ENCODE measurements around the gene MRPS23. TPM values are rescaled to one million over a fixed set of nuclear protein-coding genes. Genes with fewer than 3 reads are reported as not detected.

MRPS23 gene
- total RNA-seq, 5 donors from 2014 or later (not counting 1 experiment from before 2014, with no cell fraction given): 13.3 to 32.3 (median 25.2) TPM

DNA sequence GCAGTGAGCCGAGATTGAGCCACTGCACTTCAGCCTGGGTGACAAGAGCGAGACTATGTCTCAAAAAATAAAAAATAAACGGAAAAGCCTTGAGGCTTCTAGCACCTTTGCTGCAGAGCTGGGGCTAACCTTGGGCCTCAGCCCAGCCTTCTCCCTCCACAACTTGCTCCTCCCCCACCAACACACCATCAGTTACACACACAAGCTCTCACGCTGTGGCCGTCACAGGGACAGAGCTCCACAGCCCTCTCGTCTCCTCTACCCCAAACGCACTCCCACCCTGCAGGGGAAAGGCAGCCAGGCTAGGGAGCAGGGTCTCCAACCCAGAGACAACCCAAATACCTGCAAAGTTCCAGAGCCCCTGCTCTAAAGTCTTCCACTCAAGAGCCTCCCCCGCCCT lies 22.0 kb upstream of the MRPS23 start:
- H3K4me3 Mint-ChIP-seq: no peak overlapping the region
- POLR2A ChIA-PET: no interaction called here
- CTCF ChIA-PET: interaction anchor here in 1 of 2 donors (0.6 kb wide), 1 partner anchor 24 kb away, joined by 3 read pairs; no protein-coding TSS in a partner anchor
- DNase-seq (no peak), ATAC-seq (replicated peaks in 1 of 4) (no peak)
- 91% methylated on average over 8 of the region's 8 CpGs for WGBS (ENCODE audit: insufficient coverage)
- no peak overlapping the region for H3K27ac Mint-ChIP-seq
- no peaks in the 10 kb centered on the region for H3K36me3 Mint-ChIP-seq
- peaks cover 17 to 27% (median 22%) of the 10 kb centered on the region in 3 donors for H3K4me1 Mint-ChIP-seq
- H3K9me3 Mint-ChIP-seq: no peaks in the 10 kb centered on the region
- peaks cover 11 to 28% of the 10 kb centered on the region in 2 donors for H3K27me3 Mint-ChIP-seq
- Histone ChIP-seq H3K27me3 (replicated peaks in 1 of 2; ENCODE audit: control insufficient read depth in 2 of 2, extremely low read depth in 1 of 2, insufficient read depth in 2 of 2, low read length in 1 of 2) (peaks cover 0 to 56% of the 10 kb centered on the region in 2 experiments), H3K4me1 (ENCODE audit: control insufficient read depth in 1 of 2, extremely low read depth in 1 of 2, insufficient read depth in 2 of 2, low read length in 2 of 2) (peaks cover 5 to 33% of the 10 kb centered on the region in 2 experiments), H3K27ac (ENCODE audit: low read length) (no peak overlapping the region), H3K4me3 (ENCODE audit: control insufficient read depth in 1 of 2, extremely low read depth in 1 of 2, low read length in 1 of 2) (no peak overlapping the region), H3K36me3 (ENCODE audit: control insufficient read depth in 2 of 2, extremely low read depth in 1 of 2, insufficient read depth in 1 of 2, low read length in 1 of 2) (no peaks in the 10 kb centered on the region), H3K9me3 (no peaks in the 10 kb centered on the region)

DNA sequence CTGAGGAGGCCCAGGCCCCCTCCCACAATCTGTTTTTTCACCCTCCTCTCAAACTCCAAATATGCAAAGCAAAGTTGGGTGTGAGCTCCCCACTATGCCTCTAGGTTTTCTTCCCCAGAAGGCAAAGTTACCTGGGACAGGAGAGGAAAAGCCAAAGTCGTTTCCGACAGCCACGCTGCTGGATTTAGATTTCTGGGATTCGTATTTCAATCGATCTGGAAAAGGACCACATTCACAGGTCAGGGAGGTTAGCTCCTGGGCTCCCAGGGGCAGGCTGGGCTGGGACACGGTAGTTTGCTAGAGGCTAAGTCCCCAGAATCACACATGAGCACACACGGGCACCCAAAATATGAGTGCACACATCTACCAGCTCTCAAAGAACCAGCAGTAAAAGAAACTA lies 21.3 kb upstream of the MRPS23 start:
- Histone ChIP-seq H3K36me3 (ENCODE audit: control insufficient read depth in 2 of 2, extremely low read depth in 1 of 2, insufficient read depth in 1 of 2, low read length in 1 of 2) (no peaks in the 10 kb centered on the region), H3K27ac (ENCODE audit: low read length) (no peak overlapping the region), H3K4me3 (ENCODE audit: control insufficient read depth in 1 of 2, extremely low read depth in 1 of 2, low read length in 1 of 2) (no peak overlapping the region), H3K27me3 (replicated peaks in 1 of 2; ENCODE audit: control insufficient read depth in 2 of 2, extremely low read depth in 1 of 2, insufficient read depth in 2 of 2, low read length in 1 of 2) (peaks cover 0 to 56% of the 10 kb centered on the region in 2 experiments), H3K4me1 (ENCODE audit: control insufficient read depth in 1 of 2, extremely low read depth in 1 of 2, insufficient read depth in 2 of 2, low read length in 2 of 2) (peaks cover 5 to 33% of the 10 kb centered on the region in 2 experiments), H3K9me3 (no peaks in the 10 kb centered on the region)
- H3K4me1 Mint-ChIP-seq: peaks cover 17 to 27% (median 22%) of the 10 kb centered on the region in 3 donors
- ATAC-seq (replicated peaks in 1 of 4) (no peak), DNase-seq (no peak)
- WGBS (ENCODE audit: insufficient coverage): 85% methylated on average over 7 of the region's 7 CpGs
- H3K4me3 Mint-ChIP-seq: no peak overlapping the region
- CTCF ChIA-PET: no interaction called here
- H3K9me3 Mint-ChIP-seq: no peaks in the 10 kb centered on the region
- POLR2A ChIA-PET: interaction anchor here in 1 of 2 donors (0.6 kb wide), 1 partner anchor 270 kb away, joined by 3 read pairs; no protein-coding TSS in a partner anchor
- H3K27me3 Mint-ChIP-seq: peaks cover 11 to 25% of the 10 kb centered on the region in 2 donors
- H3K27ac Mint-ChIP-seq: no peak overlapping the region
- no peaks in the 10 kb centered on the region for H3K36me3 Mint-ChIP-seq

DNA sequence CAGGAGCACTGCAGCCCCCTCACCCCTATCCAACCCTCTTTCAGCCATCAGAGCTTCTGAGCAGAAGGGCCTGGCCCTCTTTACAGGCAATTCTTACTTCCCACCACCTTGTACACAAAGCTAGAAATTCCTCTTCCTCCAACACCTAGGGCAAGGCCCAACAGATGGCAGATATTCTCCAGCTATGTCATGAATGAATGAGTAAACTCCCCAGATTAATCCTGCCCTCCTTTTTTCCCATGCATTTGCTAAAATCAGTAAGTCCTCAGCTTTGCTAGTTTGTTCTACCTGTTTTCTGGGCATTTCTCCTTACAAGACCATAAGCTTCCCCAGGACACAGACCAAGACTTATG lies 20.4 kb upstream of the MRPS23 start:
- ATAC-seq (replicated peaks in 1 of 4): no peak
- Histone ChIP-seq H3K9me3 (no peaks in the 10 kb centered on the region), H3K4me3 (ENCODE audit: control insufficient read depth in 1 of 2, extremely low read depth in 1 of 2, low read length in 1 of 2) (no peak overlapping the region), H3K27me3 (replicated peaks in 1 of 2; ENCODE audit: control insufficient read depth in 2 of 2, extremely low read depth in 1 of 2, insufficient read depth in 2 of 2, low read length in 1 of 2) (peaks cover 0 to 50% of the 10 kb centered on the region in 2 experiments), H3K27ac (ENCODE audit: low read length) (no peak overlapping the region), H3K36me3 (ENCODE audit: control insufficient read depth in 2 of 2, extremely low read depth in 1 of 2, insufficient read depth in 1 of 2, low read length in 1 of 2) (no peaks in the 10 kb centered on the region), H3K4me1 (ENCODE audit: control insufficient read depth in 1 of 2, extremely low read depth in 1 of 2, insufficient read depth in 2 of 2, low read length in 2 of 2) (peaks cover 5 to 33% of the 10 kb centered on the region in 2 experiments)
- ChIA-PET CTCF (interaction anchor here in 1 of 2 donors (0.5 kb wide), 1 partner anchor 131 kb away, joined by 3 read pairs; no protein-coding TSS in a partner anchor), POLR2A (no interaction called here)
- Mint-ChIP-seq H3K27ac (no peak overlapping the region), H3K9me3 (no peaks in the 10 kb centered on the region), H3K36me3 (no peaks in the 10 kb centered on the region), H3K4me3 (no peak overlapping the region), H3K4me1 (peaks cover 17 to 27% (median 22%) of the 10 kb centered on the region in 3 donors), H3K27me3 (peaks cover 11 to 23% of the 10 kb centered on the region in 2 donors)
- no peak for DNase-seq

DNA sequence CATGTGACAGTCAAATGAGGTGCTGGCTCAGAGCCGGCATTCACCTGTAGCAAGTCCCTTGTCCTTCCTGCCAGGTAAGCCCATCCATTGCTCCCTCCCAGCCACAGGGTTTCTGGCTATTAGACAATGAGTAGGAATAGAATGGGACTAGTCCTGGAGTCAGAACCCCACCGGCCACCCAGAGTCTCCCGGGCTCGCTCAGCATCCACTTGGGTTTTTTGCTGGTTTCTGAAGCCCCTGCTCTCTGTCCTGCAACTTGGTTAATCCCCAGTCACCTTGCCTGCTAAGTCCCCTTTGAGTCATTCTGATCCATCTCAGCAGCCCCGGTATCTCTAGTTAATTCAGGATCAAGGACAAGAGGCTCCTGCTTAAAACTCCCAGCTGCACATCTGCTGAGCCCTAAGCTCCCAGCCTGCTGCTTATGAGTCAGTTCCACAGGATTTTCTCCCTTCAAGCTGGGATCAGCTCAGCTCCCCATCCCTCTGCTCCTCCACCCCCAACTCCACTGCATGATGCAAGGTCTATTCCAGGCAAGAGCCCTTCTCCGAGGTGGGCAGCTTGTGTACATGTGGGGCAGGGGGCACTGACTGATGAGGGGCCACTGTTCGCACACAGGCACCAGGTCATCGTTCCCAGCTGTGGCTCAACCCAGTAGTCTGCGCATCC lies 19.9 kb upstream of the MRPS23 start:
- H3K9me3 Mint-ChIP-seq: no peaks in the 10 kb centered on the region
- peaks cover 11 to 19% of the 10 kb centered on the region in 2 donors for H3K27me3 Mint-ChIP-seq
- POLR2A ChIA-PET: no interaction called here
- Histone ChIP-seq H3K27me3 (replicated peaks in 1 of 2; ENCODE audit: control insufficient read depth in 2 of 2, extremely low read depth in 1 of 2, insufficient read depth in 2 of 2, low read length in 1 of 2) (peaks cover 0 to 47% of the 10 kb centered on the region in 2 experiments), H3K27ac (ENCODE audit: low read length) (no peak overlapping the region), H3K4me1 (ENCODE audit: control insufficient read depth in 1 of 2, extremely low read depth in 1 of 2, insufficient read depth in 2 of 2, low read length in 2 of 2) (peaks cover 5 to 31% of the 10 kb centered on the region in 2 experiments), H3K9me3 (no peaks in the 10 kb centered on the region), H3K36me3 (ENCODE audit: control insufficient read depth in 2 of 2, extremely low read depth in 1 of 2, insufficient read depth in 1 of 2, low read length in 1 of 2) (no peaks in the 10 kb centered on the region), H3K4me3 (ENCODE audit: control insufficient read depth in 1 of 2, extremely low read depth in 1 of 2, low read length in 1 of 2) (no peak overlapping the region)
- no peak for ATAC-seq (replicated peaks in 1 of 4)
- peaks cover 17 to 27% (median 21%) of the 10 kb centered on the region in 3 donors for H3K4me1 Mint-ChIP-seq
- no peaks in the 10 kb centered on the region for H3K36me3 Mint-ChIP-seq
- no peak for DNase-seq
- H3K27ac Mint-ChIP-seq: no peak overlapping the region
- 91% methylated on average over 8 of the region's 9 CpGs for WGBS (ENCODE audit: insufficient coverage)
- H3K4me3 Mint-ChIP-seq: no peak overlapping the region
- CTCF ChIA-PET: interaction anchor here in 1 of 2 donors (0.5 kb wide), 1 partner anchor 132 kb away, joined by 3 read pairs; no protein-coding TSS in a partner anchor

DNA sequence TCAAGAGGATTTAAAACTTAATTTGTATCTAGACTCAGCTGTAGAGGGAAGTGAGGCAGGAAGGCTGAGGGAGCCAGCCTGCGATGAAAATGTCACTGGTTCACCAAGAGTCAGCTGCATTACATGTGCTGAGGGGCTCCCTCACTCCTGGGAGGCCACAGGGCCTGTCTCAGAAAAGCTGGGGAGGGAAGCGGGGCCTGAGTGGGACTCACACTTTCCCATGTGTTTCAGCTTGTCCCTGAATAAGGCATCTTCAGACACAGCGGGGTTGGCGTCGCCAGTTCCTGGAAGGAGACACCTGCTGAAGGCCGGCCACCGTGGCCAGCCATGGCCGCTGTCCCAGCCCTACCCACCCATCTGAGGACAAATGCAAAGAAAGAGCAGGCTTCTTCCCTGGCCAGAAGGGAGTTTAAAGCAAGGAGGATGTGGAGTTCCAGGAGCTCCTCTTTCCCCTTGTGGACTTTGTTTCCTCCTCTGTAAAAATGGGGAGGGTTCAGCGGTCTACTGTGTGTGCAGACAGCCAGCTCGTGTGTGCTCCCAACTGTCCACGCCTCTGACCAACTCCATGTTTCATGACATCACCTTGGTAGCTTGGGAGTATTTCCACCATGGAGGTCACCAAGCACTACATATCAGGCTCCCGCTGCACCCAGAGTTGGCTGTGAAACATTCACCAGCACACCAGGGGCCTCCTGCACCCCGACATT lies 19.2 kb upstream of the MRPS23 start:
- Mint-ChIP-seq H3K9me3 (no peaks in the 10 kb centered on the region), H3K4me3 (no peak overlapping the region), H3K27ac (no peak overlapping the region), H3K27me3 (peaks cover 11 to 17% of the 10 kb centered on the region in 2 donors), H3K4me1 (peaks cover 12 to 24% (median 18%) of the 10 kb centered on the region in 3 donors), H3K36me3 (no peaks in the 10 kb centered on the region)
- no peak for ATAC-seq (replicated peaks in 1 of 4)
- CTCF ChIA-PET: no interaction called here
- Histone ChIP-seq H3K4me1 (ENCODE audit: control insufficient read depth in 1 of 2, extremely low read depth in 1 of 2, insufficient read depth in 2 of 2, low read length in 2 of 2) (peaks cover 5 to 24% of the 10 kb centered on the region in 2 experiments), H3K36me3 (ENCODE audit: control insufficient read depth in 2 of 2, extremely low read depth in 1 of 2, insufficient read depth in 1 of 2, low read length in 1 of 2) (no peaks in the 10 kb centered on the region), H3K9me3 (no peaks in the 10 kb centered on the region), H3K4me3 (ENCODE audit: control insufficient read depth in 1 of 2, extremely low read depth in 1 of 2, low read length in 1 of 2) (no peak overlapping the region), H3K27me3 (replicated peaks in 1 of 2; ENCODE audit: control insufficient read depth in 2 of 2, extremely low read depth in 1 of 2, insufficient read depth in 2 of 2, low read length in 1 of 2) (peaks cover 0 to 44% of the 10 kb centered on the region in 2 experiments), H3K27ac (ENCODE audit: low read length) (no peak overlapping the region)
- POLR2A ChIA-PET: no interaction called here
- DNase-seq: no peak
- WGBS (ENCODE audit: insufficient coverage): 86% methylated on average over 5 of the region's 13 CpGs

DNA sequence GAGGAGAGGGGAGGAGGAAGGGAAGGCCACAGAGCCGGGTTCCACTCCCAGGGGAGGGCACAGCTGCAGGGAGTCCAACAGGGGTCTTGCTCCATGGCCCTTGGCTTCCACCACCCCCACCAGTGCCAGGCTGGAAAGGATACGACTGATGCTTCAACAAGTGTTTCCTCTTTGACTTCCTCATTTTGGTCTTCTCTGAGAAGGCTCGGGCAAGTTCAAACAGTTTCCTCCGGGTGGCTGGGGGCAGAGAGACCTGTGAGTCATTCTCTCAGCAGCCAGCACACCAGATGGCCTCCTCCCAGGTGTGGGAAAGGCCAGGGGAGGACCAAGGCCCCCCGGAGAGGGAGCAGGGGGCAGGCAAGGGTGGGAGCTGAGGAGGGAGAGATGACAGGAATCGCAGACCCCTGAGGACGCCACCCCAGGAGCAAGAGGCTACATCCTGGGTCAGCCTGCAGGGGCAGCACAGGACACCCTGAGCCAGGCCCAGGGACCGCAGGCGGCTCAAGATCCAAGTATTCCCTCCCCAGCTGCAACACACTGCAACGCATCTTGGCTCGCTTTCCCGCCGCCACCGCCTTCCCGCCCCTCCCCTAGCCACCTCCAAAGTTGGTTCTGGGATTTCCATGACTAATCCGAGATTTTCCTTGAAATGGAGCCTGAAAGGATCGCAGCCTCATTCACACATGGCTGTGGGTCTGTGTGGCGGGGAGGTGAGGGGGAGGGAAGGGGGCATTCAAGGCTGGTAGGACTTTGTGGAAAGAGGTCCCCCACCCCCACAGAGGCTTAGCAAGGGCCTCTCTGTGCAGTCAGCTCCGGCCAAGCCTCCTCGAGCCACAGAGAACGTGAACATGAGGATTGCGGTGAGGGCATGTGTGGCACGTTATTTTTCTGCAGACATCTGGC lies 18.4 kb upstream of the MRPS23 start:
- H3K4me3 Mint-ChIP-seq: no peak overlapping the region
- Histone ChIP-seq H3K27me3 (replicated peaks in 1 of 2; ENCODE audit: control insufficient read depth in 2 of 2, extremely low read depth in 1 of 2, insufficient read depth in 2 of 2, low read length in 1 of 2) (peaks cover 0 to 36% of the 10 kb centered on the region in 2 experiments), H3K9me3 (no peaks in the 10 kb centered on the region), H3K4me1 (ENCODE audit: control insufficient read depth in 1 of 2, extremely low read depth in 1 of 2, insufficient read depth in 2 of 2, low read length in 2 of 2) (peaks cover 5 to 16% of the 10 kb centered on the region in 2 experiments), H3K4me3 (ENCODE audit: control insufficient read depth in 1 of 2, extremely low read depth in 1 of 2, low read length in 1 of 2) (no peak overlapping the region), H3K27ac (ENCODE audit: low read length) (no peak overlapping the region), H3K36me3 (ENCODE audit: control insufficient read depth in 2 of 2, extremely low read depth in 1 of 2, insufficient read depth in 1 of 2, low read length in 1 of 2) (no peaks in the 10 kb centered on the region)
- WGBS (ENCODE audit: insufficient coverage): 56% methylated on average over 15 of the region's 23 CpGs
- H3K9me3 Mint-ChIP-seq: no peaks in the 10 kb centered on the region
- H3K36me3 Mint-ChIP-seq: no peaks in the 10 kb centered on the region
- ChIA-PET POLR2A (no interaction called here), CTCF (no interaction called here)
- peak in 12 of 35 experiments; percentile 9 to 50 (median 18) for DNase-seq
- peaks cover 6 to 9% of the 10 kb centered on the region in 2 donors for H3K27me3 Mint-ChIP-seq
- ATAC-seq (replicated peaks in 1 of 4): peak; percentile 64 to 90 (median 82)
- peaks cover 8 to 17% (median 14%) of the 10 kb centered on the region in 3 donors for H3K4me1 Mint-ChIP-seq
- peak overlapping the region; percentile 22 to 27 for H3K27ac Mint-ChIP-seq

Measured in T-cell (primary cell).